Neural cell (in vitro differentiated cells): Measurements from ENCODE around the gene FAM163B. TPM values are rescaled to one million over a fixed set of nuclear protein-coding genes. Genes with fewer than 3 reads are reported as not detected.

Source experiments
- H2AFZ ChIP-seq: fragments of 200-600, 300-800 bp; sonication (generic), shearing (Covaris generic); 2 replicates; pipeline ENCODE4 v1.6.0; 2014; ENCODE audit warnings: low read depth, mild to moderate bottlenecking, antibody characterized with exemption, low read length, moderate library complexity
- H3F3A ChIP-seq: fragments of 200-600 bp; shearing (Covaris generic); 2 replicates; pipeline ENCODE4 v1.6.1; 2016; ENCODE audit warnings: mild to moderate bottlenecking, moderate library complexity, mixed read lengths, antibody characterized with exemption, low read length; ENCODE audit not compliant: insufficient read depth, poor library complexity, severe bottlenecking
- H3K27ac ChIP-seq: fragments of 200-600, 300-800 bp; sonication (generic), shearing (Covaris generic); 2 replicates; pipeline ENCODE4 v1.5.1; 2014; ENCODE audit warnings: mild to moderate bottlenecking, low read length, moderate library complexity
- H3K27me3 ChIP-seq: fragments of 300-800, 200-600 bp; sonication (generic), shearing (Covaris generic); 2 replicates; pipeline ENCODE4 v1.6.0; 2014; ENCODE audit warnings: mild to moderate bottlenecking, low read depth, low read length, moderate library complexity; ENCODE audit not compliant: insufficient read depth
- H3K36me3 ChIP-seq: fragments of 300-800, 200-600 bp; sonication (generic), shearing (Covaris generic); 2 replicates; pipeline ENCODE4 v1.5.1; 2014; ENCODE audit warnings: mild to moderate bottlenecking, antibody characterized with exemption, low read length, moderate library complexity; ENCODE audit not compliant: insufficient read depth
- H3K4me2 ChIP-seq: fragments of 300-800, 200-600 bp; sonication (generic), shearing (Covaris generic); 2 replicates; pipeline ENCODE4 v1.6.0; 2014; ENCODE audit warnings: mild to moderate bottlenecking, low read length
- H3K4me3 ChIP-seq: fragments of 300-800, 200-600 bp; sonication (generic), shearing (Covaris generic); 2 replicates; pipeline ENCODE4 v1.5.1; 2014; ENCODE audit warnings: mild to moderate bottlenecking, low read length, moderate library complexity
- H3K79me2 ChIP-seq: fragments of 200-600 bp; shearing (Covaris generic); replicated peaks from 2 replicates; pipeline ENCODE4 v1.6.0; 2014; ENCODE audit warnings: mild to moderate bottlenecking, low read length, moderate library complexity; ENCODE audit not compliant: insufficient read depth
- H3K9ac ChIP-seq: fragments of 300-800, 200-600 bp; sonication (generic), shearing (Covaris generic); 2 replicates; pipeline ENCODE4 v1.6.1; 2016; ENCODE audit warnings: mild to moderate bottlenecking, low read length, mixed read lengths
- H3K9me2 ChIP-seq: fragments of 200-600 bp; shearing (Covaris generic); 2 replicates; pipeline ENCODE4 v1.6.1; 2016; ENCODE audit warnings: mild to moderate bottlenecking, low read length, mixed read lengths; ENCODE audit not compliant: insufficient read depth
- H3K9me3 ChIP-seq: fragments of 200-600, 300-800 bp; sonication (generic), shearing (Covaris generic); 2 replicates; pipeline ENCODE4 v1.6.1; 2016; ENCODE audit warnings: mild to moderate bottlenecking, mixed run types, low read length, moderate library complexity, mixed read lengths
- H4K20me1 ChIP-seq: fragments of 200-600 bp; shearing (Covaris generic); 2 replicates; pipeline ENCODE4 v1.6.1; 2016; ENCODE audit warnings: mild to moderate bottlenecking, mixed run types; ENCODE audit not compliant: insufficient read depth
- EP300 ChIP-seq: fragments of 450-650 bp; conservative IDR thresholded peaks from 2 replicates; pipeline ENCODE4 v1.6.1; 2014; ENCODE audit warnings: antibody characterized with exemption, mild to moderate bottlenecking, moderate library complexity; ENCODE audit not compliant: poor library complexity, severe bottlenecking
- EZH2 ChIP-seq: fragments of 200-600, 300-800 bp; shearing (Covaris generic), sonication (generic); IDR thresholded peaks from 2 replicates; pipeline ENCODE4 v1.6.1; 2014; ENCODE audit warnings: antibody characterized with exemption, low read length, borderline replicate concordance, mild to moderate bottlenecking; ENCODE audit not compliant: insufficient read depth, poor library complexity, severe bottlenecking
- MXI1 ChIP-seq: fragments of 450-650 bp; conservative IDR thresholded peaks from 2 replicates; pipeline ENCODE4 v1.6.1; 2014; ENCODE audit warnings: antibody characterized with exemption, mild to moderate bottlenecking; ENCODE audit not compliant: poor library complexity, severe bottlenecking
- POLR2AphosphoS5 ChIP-seq: IDR thresholded peaks from 2 replicates; pipeline ENCODE4 v1.6.1; 2012
- RAD21 ChIP-seq: fragments of 450-650 bp; conservative IDR thresholded peaks from 2 replicates; pipeline ENCODE4 v1.6.1; 2014; ENCODE audit warnings: antibody characterized with exemption, mild to moderate bottlenecking, moderate library complexity
- SMC3 ChIP-seq: fragments of 450-650 bp; conservative IDR thresholded peaks from 2 replicates; pipeline ENCODE4 v1.6.1; 2014; ENCODE audit warnings: antibody characterized with exemption, mild to moderate bottlenecking, moderate library complexity; ENCODE audit not compliant: poor library complexity
- TAF1 ChIP-seq: IDR thresholded peaks from 2 replicates; pipeline ENCODE4 v1.6.1; 2012; ENCODE audit warnings: low read depth
- polyA plus RNA-seq: library from polyadenylated mRNA; depleted of rRNA; stranded (reverse); fragments of >200 nt; gene quantifications from 2 replicates; pipeline ENCODE4 v1.2.3, GENCODE V29; 2014
- TF ChIP-seq, protein P1 (sequence below): IDR thresholded peaks from 2 replicates; pipeline ENCODE4 v1.6.1; 2012; ENCODE audit warnings: borderline replicate concordance
- TF ChIP-seq, protein P2 (sequence below): fragments of 450-650 bp; IDR thresholded peaks from 2 replicates; pipeline ENCODE4 v1.5.1; 2014; ENCODE audit warnings: antibody characterized with exemption, mild to moderate bottlenecking, moderate library complexity; ENCODE audit not compliant: poor library complexity, severe bottlenecking

The FAM163B gene
- polyA plus RNA-seq, 1 donor from 2014 or later: 1.5 TPM

DNA sequence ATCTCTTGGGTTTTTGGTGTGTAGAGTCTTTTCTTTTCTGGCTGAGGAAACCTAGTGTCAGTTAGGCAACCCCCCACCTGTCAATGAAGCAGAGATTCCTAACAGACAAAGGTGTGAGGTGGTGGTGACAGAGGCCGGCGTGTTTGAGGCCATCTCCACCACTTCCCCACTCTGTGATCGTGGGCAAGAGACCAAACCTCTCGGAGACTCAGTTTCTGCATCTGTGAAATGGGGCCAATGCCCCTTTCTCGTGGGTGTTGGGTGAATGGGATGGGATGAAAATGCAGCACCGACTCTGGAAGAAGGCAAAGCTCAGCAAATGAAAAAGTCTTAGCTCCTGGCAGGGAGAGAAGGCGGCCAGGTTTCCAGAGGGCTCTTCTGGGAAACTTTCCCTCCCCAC, 807 bp downstream of the FAM163B start (continued):
- TF ChIP-seq, protein P1, sequence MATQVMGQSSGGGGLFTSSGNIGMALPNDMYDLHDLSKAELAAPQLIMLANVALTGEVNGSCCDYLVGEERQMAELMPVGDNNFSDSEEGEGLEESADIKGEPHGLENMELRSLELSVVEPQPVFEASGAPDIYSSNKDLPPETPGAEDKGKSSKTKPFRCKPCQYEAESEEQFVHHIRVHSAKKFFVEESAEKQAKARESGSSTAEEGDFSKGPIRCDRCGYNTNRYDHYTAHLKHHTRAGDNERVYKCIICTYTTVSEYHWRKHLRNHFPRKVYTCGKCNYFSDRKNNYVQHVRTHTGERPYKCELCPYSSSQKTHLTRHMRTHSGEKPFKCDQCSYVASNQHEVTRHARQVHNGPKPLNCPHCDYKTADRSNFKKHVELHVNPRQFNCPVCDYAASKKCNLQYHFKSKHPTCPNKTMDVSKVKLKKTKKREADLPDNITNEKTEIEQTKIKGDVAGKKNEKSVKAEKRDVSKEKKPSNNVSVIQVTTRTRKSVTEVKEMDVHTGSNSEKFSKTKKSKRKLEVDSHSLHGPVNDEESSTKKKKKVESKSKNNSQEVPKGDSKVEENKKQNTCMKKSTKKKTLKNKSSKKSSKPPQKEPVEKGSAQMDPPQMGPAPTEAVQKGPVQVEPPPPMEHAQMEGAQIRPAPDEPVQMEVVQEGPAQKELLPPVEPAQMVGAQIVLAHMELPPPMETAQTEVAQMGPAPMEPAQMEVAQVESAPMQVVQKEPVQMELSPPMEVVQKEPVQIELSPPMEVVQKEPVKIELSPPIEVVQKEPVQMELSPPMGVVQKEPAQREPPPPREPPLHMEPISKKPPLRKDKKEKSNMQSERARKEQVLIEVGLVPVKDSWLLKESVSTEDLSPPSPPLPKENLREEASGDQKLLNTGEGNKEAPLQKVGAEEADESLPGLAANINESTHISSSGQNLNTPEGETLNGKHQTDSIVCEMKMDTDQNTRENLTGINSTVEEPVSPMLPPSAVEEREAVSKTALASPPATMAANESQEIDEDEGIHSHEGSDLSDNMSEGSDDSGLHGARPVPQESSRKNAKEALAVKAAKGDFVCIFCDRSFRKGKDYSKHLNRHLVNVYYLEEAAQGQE: no peak

DNA sequence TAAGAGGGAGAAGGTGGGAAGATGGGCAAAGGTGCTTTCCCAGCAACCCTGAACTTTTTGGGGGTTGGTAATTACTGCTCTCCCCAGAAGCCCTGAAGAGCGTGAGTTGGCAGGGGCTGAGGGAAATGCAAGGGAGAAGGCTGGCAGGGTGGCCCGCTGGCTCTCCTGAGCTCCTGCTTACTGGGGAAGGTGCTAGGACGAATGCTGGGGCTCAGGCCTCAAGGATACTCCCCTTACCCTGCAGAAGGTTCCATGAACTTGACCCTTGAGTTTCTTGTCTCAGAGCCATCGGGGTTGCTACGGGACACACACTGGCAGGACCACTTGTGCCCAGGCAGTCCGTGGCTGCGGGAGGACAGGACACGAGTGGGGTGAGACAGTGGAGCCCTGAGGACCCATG, 1.2 kb downstream of the FAM163B start:
- Histone ChIP-seq H3K79me2 (no peaks in the 10 kb centered on the region), H2AFZ (no peak overlapping the region), H3K9me3 (no peaks in the 10 kb centered on the region), H3K9ac (no peak overlapping the region), H3K4me2 (no peak overlapping the region), H3K9me2 (no peaks in the 10 kb centered on the region), H3F3A (no peaks in the 10 kb centered on the region), H3K27ac (no peak overlapping the region), H4K20me1 (no peaks in the 10 kb centered on the region), H3K27me3 (peaks cover 45% of the 10 kb centered on the region), H3K4me3 (no peak overlapping the region), H3K36me3 (no peaks in the 10 kb centered on the region)
- TF ChIP-seq, protein P2, sequence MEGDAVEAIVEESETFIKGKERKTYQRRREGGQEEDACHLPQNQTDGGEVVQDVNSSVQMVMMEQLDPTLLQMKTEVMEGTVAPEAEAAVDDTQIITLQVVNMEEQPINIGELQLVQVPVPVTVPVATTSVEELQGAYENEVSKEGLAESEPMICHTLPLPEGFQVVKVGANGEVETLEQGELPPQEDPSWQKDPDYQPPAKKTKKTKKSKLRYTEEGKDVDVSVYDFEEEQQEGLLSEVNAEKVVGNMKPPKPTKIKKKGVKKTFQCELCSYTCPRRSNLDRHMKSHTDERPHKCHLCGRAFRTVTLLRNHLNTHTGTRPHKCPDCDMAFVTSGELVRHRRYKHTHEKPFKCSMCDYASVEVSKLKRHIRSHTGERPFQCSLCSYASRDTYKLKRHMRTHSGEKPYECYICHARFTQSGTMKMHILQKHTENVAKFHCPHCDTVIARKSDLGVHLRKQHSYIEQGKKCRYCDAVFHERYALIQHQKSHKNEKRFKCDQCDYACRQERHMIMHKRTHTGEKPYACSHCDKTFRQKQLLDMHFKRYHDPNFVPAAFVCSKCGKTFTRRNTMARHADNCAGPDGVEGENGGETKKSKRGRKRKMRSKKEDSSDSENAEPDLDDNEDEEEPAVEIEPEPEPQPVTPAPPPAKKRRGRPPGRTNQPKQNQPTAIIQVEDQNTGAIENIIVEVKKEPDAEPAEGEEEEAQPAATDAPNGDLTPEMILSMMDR: no peak
- TF ChIP-seq SMC3 (no peak), TAF1 (no peak), EZH2 (no peak), POLR2AphosphoS5 (no peak), RAD21 (no peak)
- TF ChIP-seq, protein P1: no peak

DNA sequence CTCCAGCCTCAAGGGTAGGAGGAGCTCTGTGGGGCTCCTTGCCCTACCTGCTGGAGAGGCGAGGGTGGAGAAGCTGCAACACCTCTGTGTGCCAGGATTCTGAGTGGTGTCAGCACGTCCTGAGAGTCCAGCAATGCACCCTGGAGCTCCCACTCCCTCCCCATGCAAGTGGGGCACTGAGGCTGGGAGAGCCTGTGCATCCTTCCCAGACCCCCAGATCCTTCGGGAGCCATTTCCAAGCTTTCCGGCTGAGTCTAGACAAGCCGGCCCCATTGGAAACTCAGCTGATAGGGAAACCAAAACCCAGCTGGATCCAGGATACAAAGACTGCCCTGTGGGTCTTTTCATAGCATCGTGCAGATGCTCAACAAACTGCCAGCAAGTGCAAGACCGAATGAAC, 1.8 kb downstream of the FAM163B start:
- Histone ChIP-seq H2AFZ (no peak overlapping the region), H4K20me1 (no peaks in the 10 kb centered on the region), H3K9me3 (no peaks in the 10 kb centered on the region), H3F3A (no peaks in the 10 kb centered on the region), H3K36me3 (no peaks in the 10 kb centered on the region), H3K4me2 (no peak overlapping the region), H3K27ac (no peak overlapping the region), H3K9ac (no peak overlapping the region), H3K79me2 (no peaks in the 10 kb centered on the region), H3K9me2 (no peaks in the 10 kb centered on the region), H3K4me3 (no peak overlapping the region), H3K27me3 (peaks cover 45% of the 10 kb centered on the region)
- TF ChIP-seq SMC3: no peak
- TF ChIP-seq MXI1: no peak
- no peak for TF ChIP-seq POLR2AphosphoS5
- no peak for TF ChIP-seq RAD21
- TF ChIP-seq, protein P1: no peak
- TF ChIP-seq EZH2: no peak
- TF ChIP-seq, protein P2: no peak
- TF ChIP-seq TAF1: no peak
- TF ChIP-seq EP300: no peak
